KBM-7 (cell line): Measurements from ENCODE around the gene CSRP2.

Source experiments
- DNase-seq: peaks from one replicate; pipeline ENCODE4 v3.0.0-alpha.2; 2015
- in situ Hi-C: fragments of 300-500 bp; cut with MboI; formaldehyde crosslinking; loops from 2 replicates; pipeline ENCODE4 v1.14.3; 2020; ENCODE audit warnings: low sequenced_read_pairs, low pct_unique_long_range_greater_than_20kb, mixed read lengths

CSRP2 gene

DNA sequence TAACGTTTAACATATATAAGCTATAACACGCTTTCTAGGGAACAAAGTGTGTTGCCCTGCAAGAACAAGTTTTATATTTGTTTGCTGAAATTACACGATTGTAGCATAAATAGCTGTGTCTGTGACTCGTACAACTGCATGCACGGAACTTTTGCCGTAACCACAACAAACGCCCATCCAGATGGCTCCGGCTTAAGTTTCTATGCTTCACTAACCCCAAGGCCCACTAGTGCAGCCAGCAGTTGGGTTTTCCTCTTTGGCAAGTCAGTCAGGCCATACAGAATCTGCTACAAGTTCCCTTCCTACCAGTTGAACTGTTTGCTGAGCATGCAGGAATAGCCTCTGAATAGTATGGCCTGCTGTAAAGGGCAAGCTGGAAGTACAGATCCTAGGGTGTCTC, 12.1 kb downstream of the CSRP2 start:
- in situ Hi-C loops: no loop called here
- DNase-seq: peak; percentile 23

DNA sequence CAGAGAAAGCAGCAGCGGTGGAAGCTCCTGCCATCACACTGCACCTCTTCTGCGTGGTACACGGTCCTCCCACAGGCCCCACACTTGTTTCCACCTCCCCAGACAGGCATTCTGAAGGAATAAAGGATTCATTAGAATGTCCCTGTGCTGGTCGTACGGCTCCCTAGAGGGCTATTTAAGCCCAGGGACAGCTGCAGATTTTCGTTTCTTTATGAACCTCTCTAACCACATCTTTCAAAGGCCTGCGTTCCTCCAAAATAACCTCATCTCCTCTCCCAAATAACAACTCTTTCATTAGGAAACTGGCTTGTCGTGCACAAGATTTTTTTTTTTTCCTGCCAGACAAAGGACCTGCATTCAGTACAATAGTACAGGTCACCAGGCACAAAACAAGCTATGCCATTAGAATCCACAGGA, 12.7 kb downstream of the CSRP2 start:
- DNase-seq: no peak

DNA sequence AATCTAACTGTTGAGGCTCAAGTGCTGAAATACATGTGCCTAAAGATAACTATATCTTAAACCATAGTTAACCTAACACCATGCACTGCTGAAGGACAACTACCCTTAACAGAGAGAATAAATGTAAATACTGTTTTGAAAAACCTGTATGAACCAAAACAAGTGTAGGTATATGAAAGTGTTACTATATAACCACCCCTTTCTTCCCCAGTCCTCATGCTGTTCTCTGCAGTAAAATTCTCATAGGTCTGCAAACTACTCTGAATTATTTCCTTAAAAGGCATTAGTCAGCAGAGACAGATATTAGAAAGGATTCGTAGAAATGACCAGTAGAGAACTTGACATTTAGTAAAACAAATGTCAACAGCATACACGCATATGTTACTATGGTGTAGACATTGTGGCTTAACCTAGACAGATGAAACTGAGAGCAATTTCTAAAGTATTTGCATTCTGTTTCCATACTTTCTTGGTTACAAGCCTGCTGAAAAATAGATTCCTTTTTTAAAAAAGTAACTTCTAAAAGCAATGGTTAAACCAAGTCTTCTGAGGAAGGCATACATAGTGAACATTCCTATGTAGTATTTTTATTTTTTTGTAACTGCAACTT, 13.9 kb downstream of the CSRP2 start:
- in situ Hi-C loops: no loop called here
- no peak for DNase-seq

More for the DNA sequence above, 12.7 kb downstream of the CSRP2 start:
- in situ Hi-C loops: no loop called here

DNA sequence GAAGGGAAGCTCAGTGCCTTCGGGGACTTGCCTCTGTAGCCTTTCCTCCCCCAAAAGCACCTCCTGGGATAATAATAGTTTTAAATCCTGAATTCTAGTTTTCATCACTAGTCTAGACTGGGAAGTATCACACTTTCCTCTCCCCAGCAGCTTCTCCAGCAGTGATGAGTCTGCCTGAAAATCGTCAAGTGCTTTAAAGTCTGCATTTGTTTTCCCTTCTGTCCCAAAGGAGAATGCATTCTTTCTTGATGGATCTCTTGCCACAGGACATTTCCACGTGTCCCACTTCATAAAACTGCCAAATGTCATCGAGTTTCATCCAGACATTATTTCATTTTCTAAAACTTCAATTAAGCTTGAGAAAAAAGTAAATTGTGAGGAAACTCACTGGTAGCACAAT, 15.0 kb downstream of the CSRP2 start:
- DNase-seq: no peak
- in situ Hi-C loops: no loop called here

DNA sequence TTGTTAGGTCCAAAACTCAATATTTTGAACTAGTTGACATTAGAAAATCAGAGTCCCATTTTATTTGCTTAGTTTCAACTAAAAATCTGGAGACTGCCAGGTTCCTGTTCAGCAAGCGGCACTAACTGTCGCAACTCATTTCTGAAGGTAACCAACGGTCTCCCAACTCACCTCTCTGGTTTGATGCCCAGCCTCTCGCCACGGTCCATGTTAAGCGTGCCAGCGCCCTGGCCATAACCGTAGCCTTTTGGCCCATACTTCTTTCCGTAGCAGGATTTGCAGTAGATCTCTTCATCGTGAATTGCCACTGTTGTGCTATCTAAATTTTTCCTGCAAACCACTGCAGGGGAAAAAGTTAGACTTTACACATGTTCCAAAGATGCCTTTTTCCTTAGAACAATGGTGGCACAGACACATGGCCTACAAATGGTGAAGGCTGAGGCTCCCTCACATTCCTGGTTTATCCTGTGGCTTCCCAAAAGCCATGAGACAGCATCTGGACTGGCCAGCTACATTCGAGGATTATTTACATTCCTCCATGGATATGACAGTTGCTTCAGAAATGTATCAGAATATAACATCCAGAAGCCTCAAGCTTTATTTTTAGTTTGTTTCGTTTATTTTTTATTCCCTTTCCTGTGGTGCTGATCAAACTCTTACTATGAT, 15.7 kb downstream of the CSRP2 start:
- DNase-seq: no peak

DNA sequence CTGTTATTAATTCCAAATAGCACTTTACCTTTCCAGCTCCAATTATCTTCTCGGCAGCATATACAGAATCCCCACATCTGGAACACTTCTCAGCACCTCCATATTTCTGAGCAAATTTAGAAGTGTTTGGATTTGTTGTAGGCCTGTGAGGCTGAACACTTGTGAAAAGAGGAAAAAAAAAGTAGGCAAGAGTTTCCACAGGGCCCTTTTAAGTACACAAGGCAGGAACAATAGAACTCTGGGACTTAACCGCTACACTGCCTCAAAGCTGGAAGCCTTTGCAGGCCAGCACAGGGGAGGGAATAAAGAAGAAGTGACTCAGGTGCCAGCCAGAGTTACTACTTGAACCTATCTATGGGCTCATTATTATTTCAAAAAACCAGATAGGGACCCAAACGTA, 18.6 kb downstream of the CSRP2 start:
- in situ Hi-C loops: no loop called here

More for the DNA sequence above, 15.7 kb downstream of the CSRP2 start:
- in situ Hi-C loops: no loop called here

DNA sequence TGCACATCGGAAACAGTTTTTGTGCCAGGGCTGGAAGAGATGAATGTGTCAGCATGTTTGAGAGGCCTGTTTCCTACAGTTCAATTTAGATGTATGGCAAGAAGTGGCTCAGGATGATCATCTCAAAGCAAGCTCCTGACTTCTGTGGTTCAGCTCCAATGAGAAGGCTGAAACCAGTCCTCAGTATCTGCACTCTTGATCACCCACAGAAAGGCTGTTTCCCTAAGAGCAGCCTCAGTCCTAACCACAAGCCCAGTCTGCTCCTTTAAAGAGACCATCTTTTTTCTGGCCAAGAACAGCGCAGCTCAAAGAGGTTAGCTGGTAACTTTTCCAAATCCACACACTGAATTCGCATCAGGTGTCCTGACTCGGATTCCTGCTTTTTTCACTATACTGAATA, 19.2 kb downstream of the CSRP2 start:
- in situ Hi-C loops: no loop called here
- peak; percentile 29 for DNase-seq

More for the DNA sequence above, 18.6 kb downstream of the CSRP2 start:
- DNase-seq: no peak

DNA sequence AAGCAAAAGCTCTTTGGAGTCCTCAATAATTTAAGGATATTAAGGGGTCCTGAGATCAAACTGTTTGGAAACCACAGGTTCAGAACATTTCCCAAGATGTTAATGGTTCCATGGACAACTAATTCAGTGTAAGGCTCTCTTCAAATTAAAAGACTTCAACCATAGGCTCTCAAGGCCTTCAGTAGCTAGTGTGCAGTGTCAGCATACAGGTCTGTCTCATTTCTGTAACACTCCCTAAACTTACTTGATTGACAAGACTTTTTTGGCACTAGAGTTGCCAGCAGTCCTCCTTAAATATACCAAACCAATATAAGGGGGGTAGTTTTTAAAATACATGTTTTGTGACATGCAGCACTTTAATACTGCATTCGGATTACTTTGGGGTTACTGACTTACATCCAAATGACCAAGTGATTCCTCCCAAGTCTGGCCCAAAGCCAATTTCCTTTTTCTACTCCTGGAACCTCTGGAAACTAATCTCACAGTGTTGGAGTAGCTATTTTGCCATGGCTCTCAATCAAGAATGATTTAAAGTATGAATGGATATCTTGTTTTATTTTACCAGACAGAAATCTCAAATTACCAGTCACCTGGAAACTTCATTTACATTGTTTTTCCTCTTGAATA, 22.7 kb downstream of the CSRP2 start:
- DNase-seq: no peak
- in situ Hi-C loops: no loop called here

DNA sequence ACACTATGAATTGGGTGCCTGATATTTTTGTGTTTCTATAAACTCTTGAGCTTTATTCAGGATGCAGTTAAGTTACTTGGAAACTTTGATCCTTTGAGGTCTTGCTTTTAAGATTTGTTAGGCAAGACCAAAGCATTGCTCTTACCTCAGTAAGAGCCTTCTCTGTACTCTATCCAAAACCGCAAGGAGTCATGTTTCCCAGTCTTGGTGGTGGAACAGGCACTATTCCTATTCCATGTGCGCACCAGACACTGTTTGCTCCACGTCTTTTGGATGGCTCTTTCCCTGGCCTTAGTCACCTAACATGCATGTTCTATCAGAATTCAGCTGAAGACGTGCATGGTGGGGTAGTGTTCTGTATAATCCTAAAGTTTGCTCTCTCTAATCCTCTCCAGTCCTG, 23.5 kb downstream of the CSRP2 start:
- in situ Hi-C loops: no loop called here
- DNase-seq: no peak

DNA sequence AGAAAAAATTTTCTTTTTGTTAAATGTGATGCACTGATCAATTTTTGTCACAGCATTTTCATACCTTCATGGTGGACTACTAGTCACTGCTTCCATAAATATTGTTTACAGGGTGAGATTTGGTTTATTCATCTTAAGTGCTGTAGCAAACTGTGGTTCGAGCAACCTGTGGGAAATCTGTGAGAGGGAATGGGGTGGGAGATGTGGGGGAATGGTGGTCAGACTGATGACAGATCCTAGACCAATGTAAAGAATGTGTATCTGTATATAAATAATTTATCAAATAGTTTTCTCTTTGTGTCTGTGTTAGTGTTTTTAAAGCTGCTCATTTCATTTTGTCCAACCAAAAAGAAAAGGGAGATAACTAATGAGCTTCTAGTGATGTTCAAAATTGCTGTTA, 26.7 kb downstream of the CSRP2 start:
- no peak for DNase-seq
- in situ Hi-C loops: no loop called here

DNA sequence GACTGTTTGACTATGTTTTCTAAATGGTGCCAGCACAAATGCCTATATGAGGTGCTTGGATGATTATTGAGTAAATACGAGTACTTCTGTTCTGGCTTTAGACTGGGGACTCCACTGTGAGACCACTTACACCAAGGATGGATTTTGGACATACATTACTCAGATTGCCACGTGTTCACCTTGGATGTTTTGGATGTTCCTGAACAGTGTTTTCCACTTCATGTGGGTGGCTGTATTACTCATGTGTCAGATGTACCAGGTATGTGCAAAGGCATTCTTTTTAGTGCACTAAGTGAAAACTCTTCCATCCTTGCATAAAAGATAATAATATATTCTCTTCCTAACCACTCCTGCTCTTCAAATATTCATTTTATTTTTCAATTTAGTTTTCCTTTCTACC, 30.7 kb downstream of the CSRP2 start:
- in situ Hi-C loops: no loop called here
- DNase-seq: no peak

DNA sequence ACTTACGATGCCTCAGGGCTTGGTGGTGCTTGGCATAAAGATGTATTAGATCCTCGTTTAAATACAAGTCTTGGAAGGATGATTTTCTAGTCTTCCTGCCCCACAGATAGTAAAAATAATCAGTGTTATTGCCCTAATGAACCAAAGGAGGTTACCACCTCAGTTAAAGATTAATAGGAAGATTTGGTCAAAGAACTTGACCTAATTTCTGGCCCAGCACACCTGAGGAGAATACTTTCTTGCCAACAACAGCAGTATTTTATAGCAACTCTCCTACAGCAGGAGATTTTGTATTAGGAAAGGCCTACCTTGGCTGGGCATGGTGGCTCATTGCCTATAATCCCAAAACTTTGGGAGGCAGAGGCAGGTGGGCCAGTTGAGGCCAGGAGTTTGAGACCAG, 31.6 kb downstream of the CSRP2 start:
- in situ Hi-C loops: no loop called here
- DNase-seq: no peak

DNA sequence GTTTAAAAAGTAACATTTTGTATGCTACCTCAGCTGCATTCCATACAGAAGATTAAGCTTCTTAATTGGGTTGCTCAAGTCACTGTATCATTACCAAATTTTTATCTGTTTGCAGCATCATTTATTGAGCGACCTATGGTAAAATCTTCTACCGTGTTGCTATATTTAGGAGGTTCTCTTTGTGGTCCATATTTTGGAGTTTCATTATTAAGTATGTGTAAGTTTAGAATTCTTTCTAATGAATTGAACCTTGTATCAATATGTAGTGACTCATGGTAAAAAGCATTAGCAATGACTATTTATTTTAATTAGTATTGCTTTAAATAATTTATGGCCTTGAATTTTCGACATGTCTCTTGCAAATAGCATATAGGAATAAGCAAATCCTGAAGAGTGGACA, 42.2 kb downstream of the CSRP2 start:
- no peak for DNase-seq
- in situ Hi-C loops: no loop called here

DNA sequence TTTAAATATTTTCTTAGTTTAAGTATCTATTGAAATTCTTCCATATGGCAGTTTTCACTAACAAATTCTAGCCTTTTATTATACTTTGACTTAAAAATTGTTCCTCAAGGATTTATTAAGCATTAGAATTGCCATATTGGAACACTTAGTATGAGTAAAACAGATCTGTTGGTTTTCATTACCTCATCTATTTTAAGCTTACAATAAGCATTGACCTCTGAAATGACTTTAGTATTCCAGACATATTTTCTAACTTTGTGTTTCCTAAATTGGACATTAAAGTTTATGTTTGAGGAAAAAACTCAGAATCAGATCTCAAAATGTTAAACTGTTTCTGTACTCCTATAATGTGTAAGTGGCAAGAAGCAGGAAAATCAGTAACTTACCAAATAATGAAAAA, 48.4 kb downstream of the CSRP2 start:
- in situ Hi-C loops: no loop called here
- DNase-seq: no peak

DNA sequence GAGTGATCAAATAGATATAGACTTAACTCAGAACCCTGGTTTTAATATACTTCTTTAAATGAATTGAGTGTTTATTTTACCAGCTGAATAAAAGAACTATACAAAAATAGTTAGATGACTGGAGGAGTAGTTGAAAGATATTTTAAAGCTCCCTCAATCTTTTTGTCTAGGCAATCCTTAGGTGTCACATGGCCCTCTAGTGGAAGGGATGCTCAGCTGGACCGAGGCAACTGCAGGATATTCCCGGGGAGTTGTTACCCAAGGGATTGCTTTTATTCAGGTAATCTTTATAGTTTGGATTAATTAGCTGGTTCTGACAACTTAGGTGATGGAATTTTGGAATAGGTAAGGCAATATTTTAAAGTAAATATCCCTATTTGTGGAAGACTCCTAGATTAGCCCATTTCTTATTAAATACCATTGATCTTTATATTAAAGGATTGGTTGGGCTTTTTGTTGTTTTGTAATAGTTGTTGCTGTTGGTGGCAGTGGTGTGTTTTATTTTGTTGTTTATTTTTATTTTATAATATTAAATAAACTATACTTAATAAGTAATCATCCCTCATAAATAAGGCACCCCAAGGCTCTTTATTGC, 57.8 kb downstream of the CSRP2 start:
- DNase-seq: peak; percentile 9
- in situ Hi-C loops: no loop called here

DNA sequence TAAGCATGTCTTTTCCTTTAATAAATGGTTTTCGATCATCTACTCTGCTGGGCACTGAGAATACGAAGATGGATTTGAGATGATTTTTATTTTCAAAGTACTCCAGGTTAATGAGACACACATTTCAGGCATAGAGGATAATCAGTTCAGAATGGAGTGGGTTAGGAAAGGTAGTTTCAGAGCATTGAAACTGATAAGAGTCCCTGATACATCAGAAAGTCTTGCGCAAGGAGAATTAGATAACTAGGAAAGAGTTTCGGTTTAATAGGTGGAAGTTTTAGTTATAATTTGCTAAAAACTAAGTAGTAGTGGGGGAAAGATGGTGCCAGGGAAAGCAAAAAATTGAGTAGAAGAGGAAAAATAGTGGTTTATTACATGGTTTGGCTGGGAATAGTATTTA, 64.8 kb downstream of the CSRP2 start:
- in situ Hi-C loops: no loop called here
- no peak for DNase-seq

DNA sequence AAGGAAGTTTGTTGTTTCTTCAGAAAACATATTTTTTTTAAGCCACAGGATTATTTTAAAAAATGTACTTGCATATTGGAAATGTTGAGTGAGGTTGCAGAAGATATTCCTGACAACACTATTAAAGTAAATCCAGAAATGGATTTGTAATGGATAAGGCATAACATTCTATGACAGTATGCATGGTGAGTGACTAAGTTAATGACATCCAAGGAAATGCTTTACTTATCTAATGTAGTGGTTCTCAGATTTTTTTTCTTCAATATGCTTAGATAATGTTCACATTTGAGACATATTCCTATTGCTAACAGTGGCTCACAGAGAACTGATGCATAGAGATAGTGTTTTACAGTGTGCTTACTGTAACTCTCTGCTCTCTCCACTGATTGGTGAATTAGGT, 65.6 kb downstream of the CSRP2 start:
- DNase-seq: no peak
- in situ Hi-C loops: no loop called here

DNA sequence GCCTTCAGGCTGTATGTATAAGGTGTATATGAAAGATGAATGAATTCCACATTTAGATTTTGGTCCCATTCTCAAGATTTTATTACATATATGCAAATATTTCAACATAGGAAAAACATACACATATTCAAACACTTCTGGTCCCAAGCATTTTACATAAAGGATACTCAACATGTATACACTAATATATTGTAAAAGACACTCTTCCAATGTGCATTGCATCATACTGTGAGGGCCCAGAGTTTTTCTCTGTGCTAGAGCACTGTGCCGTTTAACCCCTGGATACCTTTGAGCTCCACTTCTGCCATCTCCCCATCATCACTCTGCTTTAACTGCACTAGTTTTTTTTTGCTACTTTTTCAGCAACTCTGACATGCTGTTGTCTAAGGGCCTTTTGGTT, 66.8 kb downstream of the CSRP2 start:
- no peak for DNase-seq
- in situ Hi-C loops: no loop called here

DNA sequence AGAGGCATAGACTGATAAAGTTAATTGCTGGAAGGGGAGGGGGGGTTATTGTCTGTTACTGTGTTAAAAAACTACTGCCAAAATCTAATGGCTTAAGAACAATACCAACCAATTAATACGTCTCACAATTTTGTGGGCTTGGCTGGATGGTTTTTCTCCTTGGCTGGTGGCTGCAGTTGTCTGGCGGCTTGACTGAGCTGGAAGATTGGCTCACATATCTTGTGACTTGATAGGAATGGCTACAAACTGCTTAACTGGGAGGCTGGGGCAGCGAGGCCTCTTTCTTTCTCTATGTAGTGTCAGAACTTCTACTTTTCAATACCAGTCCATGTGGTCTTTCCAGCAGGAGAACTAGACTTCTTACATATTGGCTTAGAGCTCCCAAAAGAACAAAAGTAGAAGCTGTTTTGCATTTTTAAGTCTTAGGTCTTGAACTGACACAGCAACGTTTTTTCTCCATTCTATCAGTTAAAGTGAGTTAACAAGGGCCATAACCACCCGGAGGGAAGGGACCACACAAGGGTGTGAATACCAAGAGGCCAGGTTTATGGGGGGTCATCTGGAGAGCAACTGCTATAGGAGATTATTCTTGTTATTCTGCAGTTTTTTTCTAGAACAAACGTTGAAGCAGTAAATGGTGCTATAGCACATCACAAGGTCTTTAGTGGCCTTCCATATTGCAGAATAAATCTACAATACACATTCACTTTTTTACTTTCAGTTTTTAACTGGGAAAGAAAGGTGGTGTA, 68.0 kb downstream of the CSRP2 start:
- in situ Hi-C loops: no loop called here
- DNase-seq: no peak
